ENCODE data around the gene ALDH1A3. TPM values are rescaled to one million over a fixed set of nuclear protein-coding genes. Genes with fewer than 3 reads are reported as not detected.

The ALDH1A3 gene
- total RNA-seq, 1 donor from 2014 or later = not detected

Other genes starting within 250 kb of the ALDH1A3 start
- 1.3 and 2.1 TPM in 2 replicates for gene LRRK1, start 39.5 kb downstream of the ALDH1A3 start, total RNA-seq